ENCODE data around the gene TEX44. TPM values are rescaled to one million over a fixed set of nuclear protein-coding genes. Genes with fewer than 3 reads are reported as not detected.

Gene TEX44
- total and polyA plus RNA-seq, 2 of the 13 experiments (the other 11 are each of a cell fraction or from before 2014, with no cell fraction given), result not detected

DNA sequence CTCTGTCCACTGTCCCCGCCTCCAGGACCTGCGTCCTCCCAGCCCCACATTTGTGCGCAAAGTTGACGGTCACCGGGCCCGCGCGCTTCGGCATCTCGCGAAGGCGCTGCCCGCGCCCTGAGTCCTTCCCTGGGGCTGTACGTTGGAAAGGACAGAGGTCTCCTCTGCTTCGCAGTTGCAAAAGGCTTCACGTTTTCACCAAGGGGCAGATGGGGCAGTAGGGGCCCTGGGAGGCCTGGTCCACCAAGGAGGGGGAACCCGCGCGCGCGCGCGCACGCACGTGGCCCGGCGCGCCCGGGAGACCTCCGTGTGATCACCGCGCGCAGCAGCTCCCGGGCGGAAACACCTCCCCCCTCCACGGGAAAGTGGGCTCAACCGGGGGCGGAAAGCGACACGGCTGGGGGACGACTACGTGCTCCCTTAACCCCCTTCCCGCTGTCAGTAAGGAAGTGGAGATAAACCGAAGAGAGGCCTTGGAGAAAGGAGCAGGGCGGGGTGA is 21.9 kb downstream of the TEX44 start (continued):
- TF ChIP-seq, protein P1, sequence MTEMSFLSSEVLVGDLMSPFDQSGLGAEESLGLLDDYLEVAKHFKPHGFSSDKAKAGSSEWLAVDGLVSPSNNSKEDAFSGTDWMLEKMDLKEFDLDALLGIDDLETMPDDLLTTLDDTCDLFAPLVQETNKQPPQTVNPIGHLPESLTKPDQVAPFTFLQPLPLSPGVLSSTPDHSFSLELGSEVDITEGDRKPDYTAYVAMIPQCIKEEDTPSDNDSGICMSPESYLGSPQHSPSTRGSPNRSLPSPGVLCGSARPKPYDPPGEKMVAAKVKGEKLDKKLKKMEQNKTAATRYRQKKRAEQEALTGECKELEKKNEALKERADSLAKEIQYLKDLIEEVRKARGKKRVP (CRISPR knock-in tag; IDR thresholded peaks at IDR 0.05), result peak in 1 of 2 experiments; percentile 18; a peak in 1 of 4 replicates
- TF ChIP-seq, protein P2, sequence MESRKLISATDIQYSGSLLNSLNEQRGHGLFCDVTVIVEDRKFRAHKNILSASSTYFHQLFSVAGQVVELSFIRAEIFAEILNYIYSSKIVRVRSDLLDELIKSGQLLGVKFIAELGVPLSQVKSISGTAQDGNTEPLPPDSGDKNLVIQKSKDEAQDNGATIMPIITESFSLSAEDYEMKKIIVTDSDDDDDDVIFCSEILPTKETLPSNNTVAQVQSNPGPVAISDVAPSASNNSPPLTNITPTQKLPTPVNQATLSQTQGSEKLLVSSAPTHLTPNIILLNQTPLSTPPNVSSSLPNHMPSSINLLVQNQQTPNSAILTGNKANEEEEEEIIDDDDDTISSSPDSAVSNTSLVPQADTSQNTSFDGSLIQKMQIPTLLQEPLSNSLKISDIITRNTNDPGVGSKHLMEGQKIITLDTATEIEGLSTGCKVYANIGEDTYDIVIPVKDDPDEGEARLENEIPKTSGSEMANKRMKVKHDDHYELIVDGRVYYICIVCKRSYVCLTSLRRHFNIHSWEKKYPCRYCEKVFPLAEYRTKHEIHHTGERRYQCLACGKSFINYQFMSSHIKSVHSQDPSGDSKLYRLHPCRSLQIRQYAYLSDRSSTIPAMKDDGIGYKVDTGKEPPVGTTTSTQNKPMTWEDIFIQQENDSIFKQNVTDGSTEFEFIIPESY (CRISPR knock-in tag; IDR thresholded peaks at IDR 0.05), result peak; percentile 93
- peak; percentile 0 for TF ChIP-seq TEAD3 (CRISPR knock-in tag; optimal IDR thresholded peaks at IDR 0.05; ENCODE audit: borderline replicate concordance)
- TF ChIP-seq ZNF343 (CRISPR knock-in tag; IDR thresholded peaks at IDR 0.05), result no peak
- TF ChIP-seq, protein P3, sequence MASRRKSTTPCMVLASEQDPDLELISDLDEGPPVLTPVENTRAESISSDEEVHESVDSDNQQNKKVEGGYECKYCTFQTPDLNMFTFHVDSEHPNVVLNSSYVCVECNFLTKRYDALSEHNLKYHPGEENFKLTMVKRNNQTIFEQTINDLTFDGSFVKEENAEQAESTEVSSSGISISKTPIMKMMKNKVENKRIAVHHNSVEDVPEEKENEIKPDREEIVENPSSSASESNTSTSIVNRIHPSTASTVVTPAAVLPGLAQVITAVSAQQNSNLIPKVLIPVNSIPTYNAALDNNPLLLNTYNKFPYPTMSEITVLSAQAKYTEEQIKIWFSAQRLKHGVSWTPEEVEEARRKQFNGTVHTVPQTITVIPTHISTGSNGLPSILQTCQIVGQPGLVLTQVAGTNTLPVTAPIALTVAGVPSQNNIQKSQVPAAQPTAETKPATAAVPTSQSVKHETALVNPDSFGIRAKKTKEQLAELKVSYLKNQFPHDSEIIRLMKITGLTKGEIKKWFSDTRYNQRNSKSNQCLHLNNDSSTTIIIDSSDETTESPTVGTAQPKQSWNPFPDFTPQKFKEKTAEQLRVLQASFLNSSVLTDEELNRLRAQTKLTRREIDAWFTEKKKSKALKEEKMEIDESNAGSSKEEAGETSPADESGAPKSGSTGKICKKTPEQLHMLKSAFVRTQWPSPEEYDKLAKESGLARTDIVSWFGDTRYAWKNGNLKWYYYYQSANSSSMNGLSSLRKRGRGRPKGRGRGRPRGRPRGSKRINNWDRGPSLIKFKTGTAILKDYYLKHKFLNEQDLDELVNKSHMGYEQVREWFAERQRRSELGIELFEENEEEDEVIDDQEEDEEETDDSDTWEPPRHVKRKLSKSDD (CRISPR knock-in tag; IDR thresholded peaks at IDR 0.05; ENCODE audit: low read depth), result peak; percentile 94
- TF ChIP-seq, protein P4, sequence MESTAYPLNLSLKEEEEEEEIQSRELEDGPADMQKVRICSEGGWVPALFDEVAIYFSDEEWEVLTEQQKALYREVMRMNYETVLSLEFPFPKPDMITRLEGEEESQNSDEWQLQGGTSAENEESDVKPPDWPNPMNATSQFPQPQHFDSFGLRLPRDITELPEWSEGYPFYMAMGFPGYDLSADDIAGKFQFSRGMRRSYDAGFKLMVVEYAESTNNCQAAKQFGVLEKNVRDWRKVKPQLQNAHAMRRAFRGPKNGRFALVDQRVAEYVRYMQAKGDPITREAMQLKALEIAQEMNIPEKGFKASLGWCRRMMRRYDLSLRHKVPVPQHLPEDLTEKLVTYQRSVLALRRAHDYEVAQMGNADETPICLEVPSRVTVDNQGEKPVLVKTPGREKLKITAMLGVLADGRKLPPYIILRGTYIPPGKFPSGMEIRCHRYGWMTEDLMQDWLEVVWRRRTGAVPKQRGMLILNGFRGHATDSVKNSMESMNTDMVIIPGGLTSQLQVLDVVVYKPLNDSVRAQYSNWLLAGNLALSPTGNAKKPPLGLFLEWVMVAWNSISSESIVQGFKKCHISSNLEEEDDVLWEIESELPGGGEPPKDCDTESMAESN (CRISPR knock-in tag; conservative IDR thresholded peaks at IDR 0.05), result no peak
- TF ChIP-seq PRMT3 (CRISPR knock-in tag; IDR thresholded peaks at IDR 0.05; ENCODE audit: borderline replicate concordance, low read depth), result no peak
- TF ChIP-seq SIX1 (CRISPR knock-in tag; IDR thresholded peaks at IDR 0.05; ENCODE audit: borderline replicate concordance), result no peak
- TF ChIP-seq, protein P5, sequence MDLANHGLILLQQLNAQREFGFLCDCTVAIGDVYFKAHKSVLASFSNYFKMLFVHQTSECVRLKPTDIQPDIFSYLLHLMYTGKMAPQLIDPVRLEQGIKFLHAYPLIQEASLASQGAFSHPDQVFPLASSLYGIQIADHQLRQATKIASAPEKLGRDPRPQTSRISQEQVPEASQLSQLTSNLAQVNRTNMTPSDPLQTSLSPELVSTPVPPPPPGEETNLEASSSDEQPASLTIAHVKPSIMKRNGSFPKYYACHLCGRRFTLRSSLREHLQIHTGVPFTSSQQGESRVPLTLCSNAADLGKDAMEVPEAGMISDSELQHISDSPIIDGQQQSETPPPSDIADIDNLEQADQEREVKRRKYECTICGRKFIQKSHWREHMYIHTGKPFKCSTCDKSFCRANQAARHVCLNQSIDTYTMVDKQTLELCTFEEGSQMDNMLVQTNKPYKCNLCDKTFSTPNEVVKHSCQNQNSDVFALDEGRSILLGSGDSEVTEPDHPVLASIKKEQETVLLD (CRISPR knock-in tag; IDR thresholded peaks at IDR 0.05; ENCODE audit: low read depth), result peak; percentile 59; the same call in 1 of the 2 replicates
- TF ChIP-seq, protein P6, sequence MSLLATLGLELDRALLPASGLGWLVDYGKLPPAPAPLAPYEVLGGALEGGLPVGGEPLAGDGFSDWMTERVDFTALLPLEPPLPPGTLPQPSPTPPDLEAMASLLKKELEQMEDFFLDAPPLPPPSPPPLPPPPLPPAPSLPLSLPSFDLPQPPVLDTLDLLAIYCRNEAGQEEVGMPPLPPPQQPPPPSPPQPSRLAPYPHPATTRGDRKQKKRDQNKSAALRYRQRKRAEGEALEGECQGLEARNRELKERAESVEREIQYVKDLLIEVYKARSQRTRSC (CRISPR knock-in tag; IDR thresholded peaks at IDR 0.05; ENCODE audit: low read depth), result no peak
- TF ChIP-seq, protein P7, sequence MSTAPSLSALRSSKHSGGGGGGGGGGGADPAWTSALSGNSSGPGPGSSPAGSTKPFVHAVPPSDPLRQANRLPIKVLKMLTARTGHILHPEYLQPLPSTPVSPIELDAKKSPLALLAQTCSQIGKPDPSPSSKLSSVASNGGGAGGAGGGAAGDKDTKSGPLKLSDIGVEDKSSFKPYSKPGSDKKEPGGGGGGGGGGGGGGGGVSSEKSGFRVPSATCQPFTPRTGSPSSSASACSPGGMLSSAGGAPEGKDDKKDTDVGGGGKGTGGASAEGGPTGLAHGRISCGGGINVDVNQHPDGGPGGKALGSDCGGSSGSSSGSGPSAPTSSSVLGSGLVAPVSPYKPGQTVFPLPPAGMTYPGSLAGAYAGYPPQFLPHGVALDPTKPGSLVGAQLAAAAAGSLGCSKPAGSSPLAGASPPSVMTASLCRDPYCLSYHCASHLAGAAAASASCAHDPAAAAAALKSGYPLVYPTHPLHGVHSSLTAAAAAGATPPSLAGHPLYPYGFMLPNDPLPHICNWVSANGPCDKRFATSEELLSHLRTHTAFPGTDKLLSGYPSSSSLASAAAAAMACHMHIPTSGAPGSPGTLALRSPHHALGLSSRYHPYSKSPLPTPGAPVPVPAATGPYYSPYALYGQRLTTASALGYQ (CRISPR knock-in tag; IDR thresholded peaks at IDR 0.05), result no peak
- peak; percentile 60 for TF ChIP-seq SRSF1 (optimal IDR thresholded peaks at IDR 0.05; ENCODE audit: low read depth, low read length)
- TF ChIP-seq RXRA (CRISPR knock-in tag; IDR thresholded peaks at IDR 0.05), result no peak
- no peak for TF ChIP-seq ZNF264 (CRISPR knock-in tag; IDR thresholded peaks at IDR 0.05)
- TF ChIP-seq NCOR1 (IDR thresholded peaks at IDR 0.05; ENCODE audit: borderline replicate concordance, low read length), result no peak
- 0 out of 2 replicates have a peak, but pooled peaks have one; percentile 4 for TF ChIP-seq HNRNPL (IDR thresholded peaks at IDR 0.05; ENCODE audit: low read depth, low read length)
- TF ChIP-seq ZNF562 (CRISPR knock-in tag; IDR thresholded peaks at IDR 0.05; ENCODE audit: borderline replicate concordance), result no peak
